Measurements from ENCODE around the gene SARM1. TPM values are rescaled to one million over a fixed set of nuclear protein-coding genes. Genes with fewer than 3 reads are reported as not detected.
"Not testable (repeated sequence)": the region's sequence is repeated elsewhere in the genome, so short reads cannot be mapped to it uniquely, and the experiment has no call there.

SARM1 gene
- total and polyA plus RNA-seq, 9 donors = 3.3 to 7.3 (median 5.5) TPM

DNA sequence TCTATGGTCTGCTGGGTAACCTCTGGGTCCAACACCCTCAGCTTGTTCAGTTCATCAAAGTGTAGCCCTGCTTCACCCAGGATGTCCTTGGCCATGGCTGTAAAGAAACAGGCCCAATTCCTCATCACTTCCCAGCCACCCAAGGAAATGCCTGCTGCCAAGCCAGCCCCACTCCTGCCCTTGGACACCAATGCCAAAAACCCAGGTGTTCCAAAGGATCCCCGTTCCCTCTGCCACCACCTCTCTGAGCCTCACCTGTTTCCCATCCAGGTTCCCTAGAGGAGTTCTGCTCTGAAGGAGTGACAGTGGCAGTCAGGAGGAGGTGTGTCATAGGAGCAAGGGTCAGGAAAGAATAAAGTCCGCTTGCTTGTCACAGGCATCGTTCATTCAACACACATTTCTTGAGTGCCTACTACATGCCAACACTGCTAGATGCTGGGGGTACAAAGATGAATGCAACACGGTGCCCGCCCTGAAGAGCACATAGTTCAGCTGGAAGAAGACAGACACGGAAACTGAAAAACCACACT lies 39.5 kb upstream of the SARM1 start:
- Histone ChIP-seq H3K4me3 (ENCODE audit: low read length) (no peak overlapping the region), H3K27me3 (ENCODE audit: control insufficient read depth, insufficient read depth, low read length) (no peaks in the 10 kb centered on the region), H3K27ac (ENCODE audit: low read length) (no peak overlapping the region), H3K4me1 (ENCODE audit: control insufficient read depth, insufficient read depth, low read length) (peaks cover 21% of the 10 kb centered on the region), H3K36me3 (ENCODE audit: control insufficient read depth, insufficient read depth, low read length) (peaks cover 54% of the 10 kb centered on the region), H3K9me3 (replicated peaks; ENCODE audit: control insufficient read depth, low read depth, low read length) (no peaks in the 10 kb centered on the region)
- WGBS (ENCODE audit: insufficient coverage) = 86% methylated on average over 3 of the region's 6 CpGs
- no peak for DNase-seq

DNA sequence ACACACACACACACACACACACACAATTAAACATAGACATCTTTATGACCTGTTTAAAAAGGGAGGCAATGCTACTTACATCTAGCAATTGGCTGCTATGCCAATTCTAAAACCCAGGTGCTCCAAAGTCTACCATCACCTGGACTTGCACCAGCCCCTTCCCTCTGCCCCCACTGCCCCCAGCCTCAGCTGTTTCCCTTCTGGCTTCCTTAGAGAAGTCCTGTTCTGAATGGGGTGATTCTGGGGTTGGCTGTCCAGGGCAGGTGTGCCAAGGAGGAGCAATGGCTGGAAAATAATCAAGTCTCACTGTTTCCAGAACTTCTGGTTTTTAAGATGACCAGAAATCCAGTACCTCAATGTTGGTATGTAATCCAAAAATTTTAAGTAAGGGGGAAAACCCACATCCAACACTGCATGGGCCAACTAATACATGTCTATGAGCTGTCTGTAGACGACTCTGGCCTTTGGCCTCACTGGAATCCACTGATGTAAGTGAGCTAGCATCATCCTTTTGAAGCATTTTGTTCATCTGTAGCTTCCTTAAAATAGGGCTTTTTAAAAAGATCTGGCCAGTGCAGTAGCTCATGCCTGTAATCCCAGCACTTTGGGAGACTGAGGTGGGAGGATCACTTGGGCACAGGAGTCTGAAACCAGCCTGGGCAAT lies 38.3 kb upstream of the SARM1 start:
- H3K4me1 ChIP-seq (ENCODE audit: control insufficient read depth, insufficient read depth, low read length) = peaks cover 28% of the 10 kb centered on the region
- no peaks in the 10 kb centered on the region for H3K9me3 ChIP-seq (replicated peaks; ENCODE audit: control insufficient read depth, low read depth, low read length)
- peaks cover 44% of the 10 kb centered on the region for H3K36me3 ChIP-seq (ENCODE audit: control insufficient read depth, insufficient read depth, low read length)
- no peak for DNase-seq
- 67% methylated on average over 1 of the region's 1 CpG for WGBS (ENCODE audit: insufficient coverage)
- no peak overlapping the region for H3K27ac ChIP-seq (ENCODE audit: low read length)
- no peaks in the 10 kb centered on the region for H3K27me3 ChIP-seq (ENCODE audit: control insufficient read depth, insufficient read depth, low read length)
- H3K4me3 ChIP-seq (ENCODE audit: low read length) = no peak overlapping the region

DNA sequence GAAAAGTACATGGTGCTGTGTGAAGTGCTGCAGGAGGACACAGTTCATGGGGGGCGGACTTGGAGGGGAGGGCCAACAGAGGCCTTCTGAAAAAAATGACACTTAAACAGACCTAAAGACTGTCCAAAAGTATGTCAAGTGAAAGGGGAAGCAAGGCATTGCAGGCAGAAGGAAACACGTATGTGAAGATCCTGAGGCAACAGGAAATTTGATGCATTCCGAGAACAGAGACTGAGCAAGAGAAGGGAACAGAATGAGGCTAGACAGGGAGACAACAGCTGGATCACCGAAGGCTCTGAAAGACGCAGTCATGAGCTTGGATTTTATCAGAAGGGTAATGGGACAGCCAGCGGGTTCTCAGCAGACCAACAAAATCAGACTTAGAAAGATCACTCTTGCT lies 37.3 kb upstream of the SARM1 start:
- DNase-seq = peak; percentile 49
- H3K9me3 ChIP-seq (replicated peaks; ENCODE audit: control insufficient read depth, low read depth, low read length) = no peaks in the 10 kb centered on the region
- 38% methylated on average over 4 of the region's 6 CpGs for WGBS (ENCODE audit: insufficient coverage)
- H3K4me1 ChIP-seq (ENCODE audit: control insufficient read depth, insufficient read depth, low read length) = peaks cover 33% of the 10 kb centered on the region
- peak overlapping the region; percentile 93 for H3K27ac ChIP-seq (ENCODE audit: low read length)
- H3K36me3 ChIP-seq (ENCODE audit: control insufficient read depth, insufficient read depth, low read length) = peaks cover 42% of the 10 kb centered on the region
- peak overlapping the region; percentile 90 for H3K4me3 ChIP-seq (ENCODE audit: low read length)
- H3K27me3 ChIP-seq (ENCODE audit: control insufficient read depth, insufficient read depth, low read length) = no peaks in the 10 kb centered on the region

DNA sequence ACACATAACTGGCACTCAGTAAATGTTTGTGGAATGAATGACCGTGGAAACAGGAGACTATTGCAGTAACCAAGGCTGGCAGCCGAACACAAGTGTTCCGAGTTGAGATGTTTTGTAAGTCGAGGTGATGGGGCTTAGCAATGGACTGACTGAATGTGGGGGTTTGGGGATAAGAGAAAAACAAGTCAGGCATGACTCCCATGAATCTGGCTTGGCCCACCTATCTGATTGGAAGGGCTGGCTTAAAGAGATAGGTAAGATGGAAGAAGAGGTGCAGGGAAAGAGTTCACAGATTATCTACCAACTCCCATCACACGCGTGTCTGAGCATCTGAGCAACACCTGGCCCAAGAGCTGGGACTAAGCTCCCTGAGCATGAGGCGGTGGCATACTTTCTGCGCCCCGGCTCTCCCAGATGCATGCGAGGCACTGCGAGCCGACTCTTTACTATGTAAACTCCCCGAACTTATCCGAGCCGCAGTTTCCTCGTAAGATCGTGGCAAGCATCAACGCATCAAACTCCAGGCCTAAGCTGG lies 36.8 kb upstream of the SARM1 start:
- H3K4me1 ChIP-seq (ENCODE audit: control insufficient read depth, insufficient read depth, low read length) = peaks cover 33% of the 10 kb centered on the region
- DNase-seq = peak; percentile 33
- peaks cover 37% of the 10 kb centered on the region for H3K36me3 ChIP-seq (ENCODE audit: control insufficient read depth, insufficient read depth, low read length)
- no peaks in the 10 kb centered on the region for H3K9me3 ChIP-seq (replicated peaks; ENCODE audit: control insufficient read depth, low read depth, low read length)
- H3K4me3 ChIP-seq (ENCODE audit: low read length) = peak overlapping the region; percentile 90
- 11% methylated on average over 18 of the region's 18 CpGs for WGBS (ENCODE audit: insufficient coverage)
- H3K27me3 ChIP-seq (ENCODE audit: control insufficient read depth, insufficient read depth, low read length) = no peaks in the 10 kb centered on the region
- peak overlapping the region; percentile 93 for H3K27ac ChIP-seq (ENCODE audit: low read length)

DNA sequence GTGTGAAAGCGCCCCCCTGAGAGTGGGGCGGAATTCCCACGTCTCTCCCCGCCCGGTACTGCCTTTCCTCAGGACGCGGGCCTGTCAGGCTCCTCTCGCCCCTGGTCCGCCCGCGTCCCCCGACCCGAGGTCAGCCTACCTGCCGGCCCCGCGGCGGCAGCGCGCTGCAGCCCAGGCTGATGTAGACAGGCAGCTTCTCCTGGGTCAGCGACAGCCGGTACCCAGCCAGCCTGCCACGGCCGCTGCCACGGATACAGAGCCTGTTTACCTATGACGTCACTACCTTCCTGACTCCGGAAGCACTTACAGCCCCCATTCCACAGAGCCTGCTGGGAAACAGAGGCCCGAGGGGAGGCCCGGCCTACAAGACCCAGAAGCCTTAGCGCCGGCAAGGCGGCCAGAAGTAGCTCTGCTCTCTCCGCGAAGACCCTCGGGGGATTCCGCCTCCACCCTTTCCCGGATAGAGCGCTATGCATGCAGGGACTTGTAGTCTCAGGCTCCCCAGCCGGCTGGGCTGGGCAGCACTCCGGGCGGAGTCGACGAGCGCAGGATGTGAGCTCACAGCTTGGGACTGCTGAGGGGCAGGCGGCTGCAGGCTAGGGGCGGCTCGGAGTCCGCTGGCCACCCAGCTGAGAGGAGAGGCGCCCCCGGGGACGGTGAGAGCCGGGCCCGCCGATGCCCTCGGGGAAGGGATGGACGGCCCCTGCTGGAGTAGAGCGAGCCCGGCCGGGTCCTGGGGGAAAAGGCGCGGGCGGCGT lies 36.1 kb upstream of the SARM1 start, which contains the start of the genes IFT20 and TNFAIP1:
Gene IFT20 (minus strand): TSS at position 272 of the 758 bp plus-strand sequence. CDS start 3,487 bp downstream, outside the sequence.
Gene TNFAIP1 (plus strand): TSS at position 561 of the 758 bp plus-strand sequence. CDS start 3,761 bp downstream, outside the sequence.
- peak within 1 kb of the TSS; percentile 97 for H3K27ac ChIP-seq (ENCODE audit: low read length)
- DNase-seq = peak; percentile 100
- under 1% methylated on average over 62 of the region's 62 CpGs for WGBS (ENCODE audit: insufficient coverage)
- peak within 1 kb of the TSS; percentile 90 for H3K4me3 ChIP-seq (ENCODE audit: low read length)
- no peaks in the 10 kb centered on the region for H3K27me3 ChIP-seq (ENCODE audit: control insufficient read depth, insufficient read depth, low read length)
- no peaks in the 10 kb centered on the region for H3K9me3 ChIP-seq (replicated peaks; ENCODE audit: control insufficient read depth, low read depth, low read length)
- H3K4me1 ChIP-seq (ENCODE audit: control insufficient read depth, insufficient read depth, low read length) = peaks cover 33% of the 10 kb centered on the region
- H3K36me3 ChIP-seq (ENCODE audit: control insufficient read depth, insufficient read depth, low read length) = peaks cover 36% of the 10 kb centered on the region

DNA sequence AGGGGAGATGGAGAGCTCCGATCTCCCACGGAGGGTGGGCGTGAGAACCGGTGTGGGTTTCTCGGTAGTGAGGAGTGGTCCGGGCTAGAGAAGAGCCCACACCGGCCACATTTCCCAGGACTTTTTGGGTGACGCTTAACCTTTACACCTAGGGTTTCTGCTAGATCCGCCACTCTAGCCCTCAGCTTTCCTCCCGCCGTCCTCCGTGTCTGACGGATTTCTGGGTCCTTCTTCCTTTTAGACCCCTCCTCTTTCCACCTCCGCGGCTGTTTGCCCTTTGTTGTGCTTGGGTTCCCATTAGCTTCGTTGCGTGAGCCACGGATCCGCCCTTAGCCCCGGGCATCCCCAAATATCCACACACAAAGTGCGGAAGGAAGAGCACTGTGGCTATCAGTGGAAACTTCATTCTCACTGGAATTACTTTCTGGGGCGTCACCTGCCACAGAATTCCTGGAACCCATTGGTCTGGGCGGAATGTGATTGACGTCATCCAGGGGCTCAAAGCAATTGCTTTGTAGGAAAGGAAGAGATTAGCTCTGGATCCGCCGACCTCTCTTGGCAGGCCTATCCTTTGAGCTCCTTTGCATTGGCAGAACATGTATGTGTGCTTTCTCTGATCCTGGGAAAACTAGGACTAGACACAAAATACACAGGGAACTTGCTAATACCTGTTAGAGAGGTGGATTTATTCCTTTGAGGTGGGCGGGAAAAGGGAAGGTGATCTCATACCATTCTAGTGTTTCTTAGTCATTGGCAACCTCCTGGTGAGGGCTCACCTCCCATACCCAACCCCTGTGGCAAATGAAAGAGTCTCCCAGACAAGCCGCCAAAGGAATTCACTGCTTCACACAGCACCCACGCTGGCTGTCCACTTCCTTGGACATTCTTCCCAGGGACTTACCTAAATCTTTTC lies 35.3 kb upstream of the SARM1 start:
- no peaks in the 10 kb centered on the region for H3K9me3 ChIP-seq (replicated peaks; ENCODE audit: control insufficient read depth, low read depth, low read length)
- DNase-seq = peak; percentile 88
- peaks cover 33% of the 10 kb centered on the region for H3K4me1 ChIP-seq (ENCODE audit: control insufficient read depth, insufficient read depth, low read length)
- no peaks in the 10 kb centered on the region for H3K27me3 ChIP-seq (ENCODE audit: control insufficient read depth, insufficient read depth, low read length)
- 2% methylated on average over 21 of the region's 29 CpGs for WGBS (ENCODE audit: insufficient coverage)
- peak overlapping the region; percentile 97 for H3K27ac ChIP-seq (ENCODE audit: low read length)
- peaks cover 35% of the 10 kb centered on the region for H3K36me3 ChIP-seq (ENCODE audit: control insufficient read depth, insufficient read depth, low read length)
- peak overlapping the region; percentile 90 for H3K4me3 ChIP-seq (ENCODE audit: low read length)

DNA sequence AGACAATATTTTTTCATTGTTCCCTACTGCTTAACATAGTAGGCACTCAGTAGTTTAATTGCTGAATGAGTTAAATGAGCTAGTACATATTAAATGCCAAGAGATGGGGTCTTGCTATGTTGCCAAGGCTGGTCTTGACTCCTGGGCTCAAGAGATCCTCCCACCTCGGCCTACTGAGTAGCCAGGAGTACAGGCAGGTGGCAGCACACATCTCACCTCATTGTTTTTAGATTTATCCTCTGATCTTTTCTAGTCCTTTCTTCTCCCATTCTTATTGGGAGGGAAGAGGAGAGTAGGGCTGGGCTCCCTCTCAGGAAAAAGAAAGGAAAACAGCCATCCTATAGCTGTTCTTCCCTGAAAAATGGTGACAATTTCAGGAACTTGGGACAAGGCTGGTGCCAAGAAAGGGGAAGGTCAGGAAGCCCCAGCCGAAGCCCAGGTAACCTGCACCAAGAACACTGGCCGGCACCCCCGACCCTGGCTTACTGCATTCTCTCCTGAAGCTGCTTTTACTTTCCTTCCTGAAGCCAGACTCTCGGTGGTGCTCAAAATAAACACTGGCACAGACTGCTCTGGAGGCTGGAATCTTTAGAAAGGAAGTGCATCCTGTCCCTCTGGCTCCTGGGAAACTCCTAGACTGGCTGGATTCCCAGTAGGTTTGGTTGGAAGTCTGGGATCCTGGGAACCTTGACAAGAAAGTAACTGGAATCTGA lies 33.3 kb upstream of the SARM1 start:
- H3K27me3 ChIP-seq (ENCODE audit: control insufficient read depth, insufficient read depth, low read length) = no peaks in the 10 kb centered on the region
- H3K4me1 ChIP-seq (ENCODE audit: control insufficient read depth, insufficient read depth, low read length) = peaks cover 31% of the 10 kb centered on the region
- no peak overlapping the region for H3K4me3 ChIP-seq (ENCODE audit: low read length)
- H3K9me3 ChIP-seq (replicated peaks; ENCODE audit: control insufficient read depth, low read depth, low read length) = no peaks in the 10 kb centered on the region
- peak overlapping the region; percentile 97 for H3K27ac ChIP-seq (ENCODE audit: low read length)
- peaks cover 37% of the 10 kb centered on the region for H3K36me3 ChIP-seq (ENCODE audit: control insufficient read depth, insufficient read depth, low read length)
- DNase-seq = peak; percentile 52
- 47% methylated on average over 2 of the region's 5 CpGs for WGBS (ENCODE audit: insufficient coverage)

DNA sequence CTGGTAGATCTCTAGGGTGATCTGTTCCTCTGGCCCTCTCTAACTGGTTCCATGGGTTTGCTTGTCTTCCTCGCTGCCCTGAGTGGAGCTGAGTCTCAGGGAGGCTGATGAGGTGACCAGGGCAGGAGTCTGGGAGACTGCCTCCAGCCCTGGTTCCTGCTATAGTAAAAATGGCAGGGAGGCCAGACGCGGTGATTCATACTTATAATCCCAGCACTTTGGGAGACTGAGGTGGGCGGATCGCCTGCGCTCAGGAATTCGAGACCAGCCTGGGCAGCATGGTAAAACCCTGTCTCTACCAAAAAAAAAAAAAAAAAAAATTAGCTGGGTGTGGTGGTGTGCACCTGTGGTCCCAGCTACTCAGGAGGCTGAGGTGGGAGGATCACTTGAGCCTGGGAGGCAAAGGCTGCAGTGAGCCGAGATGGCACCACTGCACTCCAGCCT lies 32.7 kb upstream of the SARM1 start:
- Histone ChIP-seq H3K27ac (ENCODE audit: low read length) (peak overlapping the region; percentile 52), H3K4me1 (ENCODE audit: control insufficient read depth, insufficient read depth, low read length) (peaks cover 30% of the 10 kb centered on the region), H3K36me3 (ENCODE audit: control insufficient read depth, insufficient read depth, low read length) (peaks cover 40% of the 10 kb centered on the region)
- not testable (repeated sequence) for H3K4me3 ChIP-seq (ENCODE audit: low read length); H3K9me3 ChIP-seq (replicated peaks; ENCODE audit: control insufficient read depth, low read depth, low read length); DNase-seq; H3K27me3 ChIP-seq (ENCODE audit: control insufficient read depth, insufficient read depth, low read length)
- WGBS (ENCODE audit: insufficient coverage) = 100% methylated on average over 1 of the region's 8 CpGs

DNA sequence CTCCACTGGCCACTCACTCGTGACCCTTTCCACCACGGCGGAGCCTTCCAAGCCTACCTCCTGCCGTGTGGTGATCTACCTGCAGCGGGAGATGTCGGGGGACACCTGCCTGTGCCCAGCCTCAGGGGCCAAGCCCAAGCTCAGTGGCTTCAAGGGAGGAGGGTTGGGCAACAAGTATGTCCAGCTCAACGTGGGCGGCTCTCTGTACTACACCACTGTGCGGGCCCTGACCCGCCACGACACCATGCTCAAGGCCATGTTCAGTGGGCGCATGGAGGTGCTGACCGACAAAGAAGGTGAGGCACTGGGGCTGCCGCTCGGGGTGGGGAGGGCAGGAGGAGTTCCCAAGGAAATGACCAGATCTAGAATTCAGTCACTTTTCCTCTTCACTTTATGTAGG lies 32.1 kb upstream of the SARM1 start:
- Histone ChIP-seq H3K27me3 (ENCODE audit: control insufficient read depth, insufficient read depth, low read length) (no peaks in the 10 kb centered on the region), H3K4me1 (ENCODE audit: control insufficient read depth, insufficient read depth, low read length) (peaks cover 24% of the 10 kb centered on the region), H3K36me3 (ENCODE audit: control insufficient read depth, insufficient read depth, low read length) (peaks cover 47% of the 10 kb centered on the region), H3K4me3 (ENCODE audit: low read length) (no peak overlapping the region), H3K27ac (ENCODE audit: low read length) (no peak overlapping the region), H3K9me3 (replicated peaks; ENCODE audit: control insufficient read depth, low read depth, low read length) (no peaks in the 10 kb centered on the region)
- no peak for DNase-seq
- WGBS (ENCODE audit: insufficient coverage) = 94% methylated on average over 12 of the region's 15 CpGs

Data from muscle of leg (tissue), 11 donors.